T-helper 2 cell treated with Interferon-gamma antibody and Interleukin-4, amounts not matched to agents 5 μg/mL and 100 μg/mL, for 36 hours (primary cell): ENCODE measurements around the gene FCSK.
"Not testable (repeated sequence)": the region's sequence is repeated elsewhere in the genome, so short reads cannot be mapped to it uniquely, and the experiment has no call there.

ENCODE experiments used
- DNase-seq: peaks from one replicate; pipeline ENCODE4 v3.0.0; 2021; ENCODE audit warnings: low spot score
- H3K27ac Mint-ChIP-seq: one replicate; pipeline ENCODE4 v1.8.0; 2021; ENCODE audit warnings: mild to moderate bottlenecking, mixed read lengths
- H3K27me3 Mint-ChIP-seq: one replicate; pipeline ENCODE4 v1.8.0; 2021; ENCODE audit warnings: low read depth, mixed read lengths
- H3K36me3 Mint-ChIP-seq: one replicate; pipeline ENCODE4 v1.8.0; 2021; ENCODE audit warnings: low read depth, mixed read lengths
- H3K4me1 Mint-ChIP-seq: one replicate; pipeline ENCODE4 v1.8.0; 2021; ENCODE audit warnings: low read depth, mixed read lengths
- H3K4me3 Mint-ChIP-seq: one replicate; pipeline ENCODE4 v1.8.0; 2022; ENCODE audit warnings: mild to moderate bottlenecking, moderate library complexity, mixed read lengths
- H3K9me3 Mint-ChIP-seq: one replicate; pipeline ENCODE4 v1.8.0; 2021; ENCODE audit warnings: mixed read lengths

The FCSK gene

GRCh38 chr16:70454222-70455034 is at the start of gene FCSK:
Gene FCSK (plus strand): TSS chr16:70454595. CDS start chr16:70463191, 8,596 bp downstream.
- Mint-ChIP-seq H3K27me3 (no peaks in the 10 kb centered on the region), H3K27ac (peak within 1 kb of the TSS; percentile 74), H3K4me3 (peak within 1 kb of the TSS; percentile 91), H3K4me1 (peaks cover 17% of the 10 kb centered on the region), H3K9me3 (no peaks in the 10 kb centered on the region), H3K36me3 (no peaks in the 10 kb centered on the region)
- peak; percentile 66 for DNase-seq

- H3K36me3 Mint-ChIP-seq, H3K4me3 Mint-ChIP-seq, H3K27ac Mint-ChIP-seq, H3K9me3 Mint-ChIP-seq, H3K27me3 Mint-ChIP-seq, DNase-seq: not testable (repeated sequence)
- H3K4me1 Mint-ChIP-seq: peaks cover 39% of the 10 kb centered on the region
These were observed 48.3 kb upstream of the FCSK start for GRCh38 chr16:70406104-70406503.

GRCh38 chr16:70407811-70408274 is 46.6 kb upstream of the FCSK start:
- H3K27ac Mint-ChIP-seq: no peak overlapping the region
- H3K4me1 Mint-ChIP-seq: peaks cover 37% of the 10 kb centered on the region

GRCh38 chr16:70410734-70411133 is 43.7 kb upstream of the FCSK start:
- Mint-ChIP-seq H3K27me3 (no peaks in the 10 kb centered on the region), H3K4me1 (peaks cover 14% of the 10 kb centered on the region), H3K36me3 (peaks cover 8% of the 10 kb centered on the region), H3K27ac (no peak overlapping the region), H3K4me3 (no peak overlapping the region), H3K9me3 (no peaks in the 10 kb centered on the region)
- no peak for DNase-seq

More at GRCh38 chr16:70407811-70408274, 46.6 kb upstream of the FCSK start:
- Mint-ChIP-seq H3K27me3 (no peaks in the 10 kb centered on the region), H3K36me3 (peaks cover 12% of the 10 kb centered on the region), H3K9me3 (no peaks in the 10 kb centered on the region), H3K4me3 (no peak overlapping the region)
- DNase-seq: no peak

DNA sequence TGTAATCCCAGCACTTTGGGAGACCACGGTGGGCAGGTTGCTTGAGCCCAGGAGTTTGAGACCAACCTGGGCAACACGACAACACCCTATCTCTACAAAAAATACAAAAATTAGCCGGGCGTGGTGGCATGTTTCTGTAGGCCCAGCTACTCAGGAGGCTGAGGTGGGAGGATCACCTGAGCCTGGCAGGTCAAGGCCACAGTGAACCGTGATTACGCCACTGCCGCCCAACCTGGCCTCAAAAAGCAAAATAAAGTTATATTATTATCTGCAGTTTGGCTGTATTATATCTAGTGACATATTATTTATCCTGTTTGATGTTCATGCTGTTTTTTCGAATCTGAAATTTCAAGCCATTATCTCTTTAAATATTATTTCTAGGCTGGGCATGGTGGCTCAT is 42.0 kb upstream of the FCSK start:
- H3K27ac Mint-ChIP-seq: no peak overlapping the region
- H3K4me3 Mint-ChIP-seq: no peak overlapping the region
- no peaks in the 10 kb centered on the region for H3K9me3 Mint-ChIP-seq
- peaks cover 12% of the 10 kb centered on the region for H3K4me1 Mint-ChIP-seq
- no peak for DNase-seq
- H3K27me3 Mint-ChIP-seq: no peaks in the 10 kb centered on the region
- peaks cover 8% of the 10 kb centered on the region for H3K36me3 Mint-ChIP-seq

DNA sequence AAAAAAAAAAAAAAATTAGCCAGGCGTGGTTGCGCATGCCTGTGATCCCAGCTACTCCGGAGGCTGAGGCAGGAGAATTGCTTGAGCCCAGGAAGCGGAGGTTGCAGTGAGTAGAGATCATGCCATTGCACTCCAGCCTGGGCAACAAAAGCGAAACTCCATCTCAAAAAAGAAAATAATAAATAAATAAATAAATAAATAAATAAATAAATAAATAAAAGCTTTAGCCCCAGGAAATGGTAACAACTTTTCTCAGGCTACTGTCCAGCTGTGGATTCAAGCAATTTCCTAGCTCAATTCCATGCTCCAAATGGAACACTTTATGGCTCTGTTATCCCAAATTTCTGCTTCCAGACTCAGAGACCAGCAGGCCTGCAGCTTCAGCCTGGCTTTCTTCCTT is 40.8 kb upstream of the FCSK start:
- H3K36me3 Mint-ChIP-seq, H3K27me3 Mint-ChIP-seq, H3K9me3 Mint-ChIP-seq, DNase-seq, H3K4me3 Mint-ChIP-seq, H3K27ac Mint-ChIP-seq: not testable (repeated sequence)
- H3K4me1 Mint-ChIP-seq: peaks cover 13% of the 10 kb centered on the region

DNA sequence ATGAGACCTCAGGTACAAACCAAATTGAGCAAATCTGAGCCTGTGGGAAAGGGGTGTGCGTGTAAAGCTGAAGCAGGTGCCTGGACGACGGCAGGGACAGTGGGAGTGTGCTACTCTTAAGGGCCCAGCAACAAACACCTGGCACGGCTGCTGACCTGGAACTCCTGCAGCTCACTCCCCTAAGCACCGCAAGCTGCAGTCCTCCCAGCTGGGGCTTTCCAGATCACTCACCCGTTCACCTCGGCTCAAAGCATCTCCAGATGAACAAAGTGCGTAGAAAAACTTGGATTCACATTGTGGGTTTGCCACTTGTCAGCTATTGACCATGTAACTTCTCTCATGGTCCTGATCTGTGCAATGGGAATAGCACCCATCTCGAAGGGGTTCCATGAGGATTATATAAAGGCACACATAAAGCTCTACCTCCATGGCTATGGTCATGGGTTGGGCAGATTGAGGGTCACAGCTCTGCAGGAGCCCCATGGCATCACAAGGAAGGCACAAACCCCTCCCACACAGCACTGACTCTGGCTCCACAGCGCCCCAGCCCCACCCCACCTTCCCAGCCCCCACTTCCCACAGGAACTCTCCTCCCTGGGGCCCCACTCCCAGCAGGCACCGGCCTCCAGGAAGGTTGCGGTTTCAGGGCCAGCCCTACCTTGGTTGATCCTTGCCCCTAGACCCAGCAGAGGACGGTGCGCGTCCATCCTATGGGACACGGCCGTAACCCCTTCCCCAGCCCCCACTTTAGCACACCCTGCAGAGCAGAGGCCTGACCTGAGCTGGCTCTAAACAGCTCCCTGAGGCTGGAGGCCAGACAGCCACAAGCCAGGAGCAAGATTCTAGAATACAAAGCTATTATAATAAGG is 37.4 kb upstream of the FCSK start:
- Mint-ChIP-seq H3K36me3 (peaks cover 3% of the 10 kb centered on the region), H3K27me3 (no peaks in the 10 kb centered on the region), H3K4me3 (no peak overlapping the region), H3K4me1 (peaks cover 22% of the 10 kb centered on the region), H3K27ac (peak overlapping the region; percentile 53), H3K9me3 (no peaks in the 10 kb centered on the region)
- DNase-seq: no peak

GRCh38 chr16:70417661-70418060 is 36.7 kb upstream of the FCSK start:
- Mint-ChIP-seq H3K9me3 (no peaks in the 10 kb centered on the region), H3K27ac (peak overlapping the region; percentile 53), H3K4me3 (no peak overlapping the region), H3K36me3 (no peaks in the 10 kb centered on the region), H3K4me1 (peaks cover 22% of the 10 kb centered on the region), H3K27me3 (no peaks in the 10 kb centered on the region)
- DNase-seq: no peak

- H3K4me3 Mint-ChIP-seq: peak overlapping the region; percentile 32
- peaks cover 26% of the 10 kb centered on the region for H3K4me1 Mint-ChIP-seq
- peak overlapping the region; percentile 58 for H3K27ac Mint-ChIP-seq
- DNase-seq: no peak
- H3K36me3 Mint-ChIP-seq: no peaks in the 10 kb centered on the region
- H3K27me3 Mint-ChIP-seq: no peaks in the 10 kb centered on the region
- no peaks in the 10 kb centered on the region for H3K9me3 Mint-ChIP-seq
These were observed 36.0 kb upstream of the FCSK start for GRCh38 chr16:70418274-70418992.

DNA sequence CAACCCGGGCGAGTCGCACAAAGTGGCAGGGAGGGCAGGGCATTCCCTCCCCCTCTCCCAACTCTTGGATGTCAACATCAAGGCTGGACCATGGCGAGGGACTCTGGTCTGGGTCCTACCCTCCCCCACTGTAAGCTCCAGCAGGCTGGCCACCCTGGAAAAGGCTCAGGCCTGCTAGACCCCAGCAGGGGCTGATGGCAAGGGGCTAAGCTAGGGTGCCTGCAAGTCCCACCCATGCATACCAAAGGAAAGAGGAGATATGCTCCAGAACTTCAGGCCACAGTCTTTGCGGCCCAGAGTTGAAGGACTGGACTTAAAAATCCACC is 35.4 kb upstream of the FCSK start:
- H3K9me3 Mint-ChIP-seq: no peaks in the 10 kb centered on the region
- no peak for DNase-seq
- peaks cover 26% of the 10 kb centered on the region for H3K4me1 Mint-ChIP-seq
- H3K27ac Mint-ChIP-seq: peak overlapping the region; percentile 12
- H3K27me3 Mint-ChIP-seq: no peaks in the 10 kb centered on the region
- H3K36me3 Mint-ChIP-seq: no peaks in the 10 kb centered on the region
- peak overlapping the region; percentile 32 for H3K4me3 Mint-ChIP-seq

- no peaks in the 10 kb centered on the region for H3K36me3 Mint-ChIP-seq
- H3K27ac Mint-ChIP-seq: no peak overlapping the region
- no peaks in the 10 kb centered on the region for H3K27me3 Mint-ChIP-seq
- DNase-seq: no peak
- peaks cover 26% of the 10 kb centered on the region for H3K4me1 Mint-ChIP-seq
- H3K4me3 Mint-ChIP-seq: no peak overlapping the region
- H3K9me3 Mint-ChIP-seq: no peaks in the 10 kb centered on the region
These were observed 34.7 kb upstream of the FCSK start for GRCh38 chr16:70419384-70420327.

DNA sequence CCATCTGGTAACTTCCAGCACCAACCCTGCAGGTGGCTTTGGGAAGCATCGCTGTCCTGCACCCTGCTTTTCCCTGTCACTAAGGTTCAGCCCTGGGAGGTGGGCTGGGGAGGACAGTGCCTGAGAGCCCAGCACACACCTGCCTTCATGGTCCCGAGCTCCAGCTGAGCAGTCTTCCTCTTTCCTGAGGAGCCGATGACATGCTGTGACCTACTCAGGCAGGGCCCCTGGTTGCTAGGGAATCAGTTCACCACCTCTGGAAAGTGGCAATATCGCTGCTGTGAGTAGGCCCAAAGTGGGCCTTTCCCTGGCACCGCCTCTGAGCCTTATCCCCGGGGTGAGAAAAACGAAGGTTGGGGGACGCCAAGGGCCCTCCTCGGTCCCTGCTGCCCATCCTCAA is 33.4 kb upstream of the FCSK start:
- no peak for DNase-seq
- Mint-ChIP-seq H3K27me3 (no peaks in the 10 kb centered on the region), H3K4me1 (peaks cover 25% of the 10 kb centered on the region), H3K36me3 (no peaks in the 10 kb centered on the region), H3K9me3 (no peaks in the 10 kb centered on the region), H3K27ac (no peak overlapping the region), H3K4me3 (no peak overlapping the region)
